Hepatocyte (in vitro differentiated cells): Measurements from ENCODE around the gene AKTIP. TPM values are rescaled to one million over a fixed set of nuclear protein-coding genes. Genes with fewer than 3 reads are reported as not detected.
"Not testable (repeated sequence)": the region's sequence is repeated elsewhere in the genome, so short reads cannot be mapped to it uniquely, and the experiment has no call there.

Source experiments
- DNase-seq: peaks from one replicate; pipeline ENCODE4 v3.0.0-alpha.2; 2016; ENCODE audit warnings: low spot score
- H2AFZ ChIP-seq: fragments of 200-600 bp; sonication (generic); 2 replicates; pipeline ENCODE4 v1.6.0; 2016; ENCODE audit warnings: antibody characterized with exemption, mild to moderate bottlenecking
- H3K27ac ChIP-seq: fragments of 200-600 bp; sonication (generic); 2 replicates; pipeline ENCODE4 v1.5.1; 2016; ENCODE audit warnings: mild to moderate bottlenecking
- H3K27me3 ChIP-seq: fragments of 200-600 bp; sonication (generic); 2 replicates; pipeline ENCODE4 v1.6.1; 2016
- H3K36me3 ChIP-seq: fragments of 200-600 bp; sonication (generic); replicated peaks from 2 replicates; pipeline ENCODE4 v1.5.1; 2016; ENCODE audit warnings: low read depth; ENCODE audit not compliant: insufficient read depth
- H3K4me1 ChIP-seq: fragments of 200-600 bp; sonication (generic); 2 replicates; pipeline ENCODE4 v1.5.1; 2016; ENCODE audit warnings: mild to moderate bottlenecking, moderate library complexity; ENCODE audit not compliant: insufficient read depth
- H3K4me2 ChIP-seq: fragments of 200-600 bp; sonication (generic); 2 replicates; pipeline ENCODE4 v1.6.0; 2016
- H3K4me3 ChIP-seq: fragments of 200-600 bp; sonication (generic); 2 replicates; pipeline ENCODE4 v1.5.1; 2016; ENCODE audit warnings: mild to moderate bottlenecking
- H3K79me2 ChIP-seq: fragments of 200-600 bp; sonication (generic); 2 replicates; pipeline ENCODE4 v1.6.0; 2017; ENCODE audit warnings: mild to moderate bottlenecking
- H3K9me2 ChIP-seq: fragments of 200-600 bp; sonication (generic); replicated peaks from 2 replicates; pipeline ENCODE4 v1.6.0; 2017; ENCODE audit warnings: mild to moderate bottlenecking; ENCODE audit not compliant: insufficient read depth
- H3K9me3 ChIP-seq: fragments of 200-600 bp; sonication (generic); 2 replicates; pipeline ENCODE4 v1.5.1; 2016; ENCODE audit warnings: low read depth, mild to moderate bottlenecking
- H4K20me1 ChIP-seq: fragments of 200-600 bp; sonication (generic); 2 replicates; pipeline ENCODE4 v1.6.0; 2016; ENCODE audit warnings: mild to moderate bottlenecking; ENCODE audit not compliant: insufficient read depth, poor library complexity, severe bottlenecking
- CTCF ChIP-seq: fragments of 200-600 bp; sonication (generic); IDR thresholded peaks from 2 replicates; pipeline ENCODE4 v1.5.1; 2016; ENCODE audit warnings: antibody characterized with exemption, mild to moderate bottlenecking; ENCODE audit not compliant: poor library complexity
- EZH2 ChIP-seq: fragments of 200-600 bp; sonication (generic); IDR thresholded peaks from 2 replicates; pipeline ENCODE4 v1.6.1; 2016; ENCODE audit warnings: antibody characterized with exemption, mild to moderate bottlenecking, borderline replicate concordance
- EZH2phosphoT487 ChIP-seq: fragments of 200-600 bp; sonication (generic); IDR thresholded peaks from one replicate; pipeline ENCODE4 v1.6.1; 2018; ENCODE audit warnings: antibody characterized with exemption, mild to moderate bottlenecking, low read depth, moderate library complexity; ENCODE audit not compliant: unreplicated experiment, severe bottlenecking
- WGBS: methylation state at CpG from one replicate; pipeline ENCODE4 v1.1.6; 2016; ENCODE audit warnings: low lambda C conversion rate; ENCODE audit errors: missing lambda C conversion rate; 5-methylcytosine and 5-hydroxymethylcytosine counted together
- polyA plus RNA-seq: library from polyadenylated mRNA; unstranded; fragments of >200 nt; fragmentation: Nextera tagmentation; extraction: Ambion mirVana; gene quantifications from 2 replicates; pipeline ENCODE4 v1.2.1, GENCODE V29; 2016
- total RNA-seq: library from RNA; depleted of rRNA; stranded (reverse); fragments of >200 nt; gene quantifications from 2 replicates; pipeline ENCODE4 v1.2.3, GENCODE V29; 2014

AKTIP gene
- total and polyA plus RNA-seq, 2 experiments from 2014 or later: 24.3 to 43.7 TPM

- no peaks in the 10 kb centered on the region for H4K20me1 ChIP-seq
- H3K9me3 ChIP-seq: no peaks in the 10 kb centered on the region
- TF ChIP-seq EZH2phosphoT487 (no peak), EZH2 (no peak), CTCF (no peak)
- no peak overlapping the region for H3K4me3 ChIP-seq
- DNase-seq: no peak
- no peaks in the 10 kb centered on the region for H3K9me2 ChIP-seq
- H3K4me1 ChIP-seq: no peaks in the 10 kb centered on the region
- H3K27ac ChIP-seq: no peak overlapping the region
- no peak overlapping the region for H2AFZ ChIP-seq
- H3K27me3 ChIP-seq: no peaks in the 10 kb centered on the region
- H3K36me3 ChIP-seq: no peaks in the 10 kb centered on the region
- no peak overlapping the region for H3K4me2 ChIP-seq
- WGBS: 94% methylated on average over 4 of the region's 4 CpGs
- no peaks in the 10 kb centered on the region for H3K79me2 ChIP-seq
Measured at GRCh38 chr16:53517851-53518250, 14.8 kb upstream of the AKTIP start.

GRCh38 chr16:53515811-53516210 is 12.8 kb upstream of the AKTIP start:
- Histone ChIP-seq H4K20me1 (no peaks in the 10 kb centered on the region), H2AFZ (no peak overlapping the region), H3K36me3 (no peaks in the 10 kb centered on the region), H3K4me2 (no peak overlapping the region), H3K9me3 (no peaks in the 10 kb centered on the region), H3K27me3 (no peaks in the 10 kb centered on the region), H3K27ac (no peak overlapping the region), H3K9me2 (no peaks in the 10 kb centered on the region), H3K4me1 (peaks cover 6% of the 10 kb centered on the region), H3K79me2 (no peaks in the 10 kb centered on the region), H3K4me3 (no peak overlapping the region)
- WGBS: 98% methylated on average over 2 of the region's 2 CpGs
- TF ChIP-seq CTCF (no peak), EZH2 (no peak), EZH2phosphoT487 (no peak)
- no peak for DNase-seq

- Histone ChIP-seq H3K9me3 (no peaks in the 10 kb centered on the region), H3K27me3 (no peaks in the 10 kb centered on the region), H3K36me3 (no peaks in the 10 kb centered on the region), H3K27ac (no peak overlapping the region), H4K20me1 (no peaks in the 10 kb centered on the region), H3K4me2 (no peak overlapping the region), H3K79me2 (no peaks in the 10 kb centered on the region), H3K9me2 (no peaks in the 10 kb centered on the region), H3K4me1 (peaks cover 6% of the 10 kb centered on the region), H3K4me3 (no peak overlapping the region), H2AFZ (no peak overlapping the region)
- 89% methylated on average over 6 of the region's 6 CpGs for WGBS
- no peak for DNase-seq
- TF ChIP-seq CTCF (no peak), EZH2 (no peak), EZH2phosphoT487 (no peak)
Measured at GRCh38 chr16:53515259-53515658, 12.2 kb upstream of the AKTIP start.

- not testable (repeated sequence) for H3K4me1 ChIP-seq, H2AFZ ChIP-seq, H3K4me3 ChIP-seq, H3K27me3 ChIP-seq, H3K9me3 ChIP-seq, H3K79me2 ChIP-seq, DNase-seq, H3K4me2 ChIP-seq, H4K20me1 ChIP-seq, H3K9me2 ChIP-seq, H3K36me3 ChIP-seq, H3K27ac ChIP-seq
- WGBS: 76% methylated on average over 1 of the region's 1 CpG
Measured at GRCh38 chr16:53512795-53513194, 9.8 kb upstream of the AKTIP start.
